ENCODE measurements around the gene SMAD4.

The SMAD4 gene

DNA sequence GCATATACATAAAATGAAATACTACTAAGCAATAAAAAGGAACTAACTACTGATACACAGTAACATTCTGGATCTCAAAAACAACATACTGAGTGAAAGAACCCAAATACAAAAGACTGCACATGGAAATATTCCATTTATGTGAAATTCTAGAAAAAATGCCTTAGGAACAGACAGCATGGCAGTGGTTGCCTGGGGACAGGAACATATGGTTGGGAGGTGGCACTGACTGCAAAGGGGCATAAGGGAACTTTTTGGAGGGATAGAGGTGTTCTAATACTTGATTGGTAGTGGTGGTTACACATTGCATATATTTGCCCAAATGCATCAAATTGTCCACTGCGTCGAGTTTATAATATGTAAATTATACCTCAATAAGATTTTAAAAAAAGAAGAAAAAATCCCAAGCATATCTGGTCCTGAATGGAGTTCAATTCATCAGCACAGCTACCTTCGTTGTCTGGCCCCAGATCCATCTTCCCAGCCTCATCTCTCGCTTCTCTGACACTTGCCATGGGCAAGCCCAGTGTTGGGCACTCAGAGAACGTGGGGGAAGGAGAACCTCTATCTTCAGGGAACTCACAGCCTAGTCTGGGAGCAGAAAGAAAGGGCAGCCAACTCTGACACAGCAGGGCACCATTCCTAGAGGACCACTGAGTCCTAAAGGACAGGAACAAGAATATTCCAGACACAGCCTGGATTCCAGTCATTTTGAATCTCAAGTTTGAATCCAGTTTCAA, 8.6 kb upstream of the SMAD4 start:
- no peak for DNase-seq (ENCODE audit: low read depth)

DNA sequence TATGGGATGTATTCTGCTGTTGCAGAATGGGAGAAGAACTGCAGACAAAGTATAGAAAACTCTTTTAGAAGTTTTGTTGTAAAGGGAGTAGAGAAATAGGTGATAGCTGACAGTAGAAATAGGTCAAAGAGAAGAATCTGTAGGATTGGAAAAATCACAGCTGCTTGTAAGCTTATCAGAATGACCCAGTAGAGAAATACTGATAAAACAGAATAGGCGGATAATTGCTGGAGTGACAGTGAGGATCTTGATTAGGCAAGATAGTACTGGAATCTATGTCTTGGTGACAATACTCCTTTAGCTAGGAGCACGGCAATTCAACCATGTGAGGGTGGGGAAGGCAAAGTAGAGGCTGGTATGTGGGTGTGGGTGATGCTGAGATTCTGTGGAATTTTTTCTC, 4.5 kb upstream of the SMAD4 start:
- DNase-seq (ENCODE audit: low read depth): no peak

DNA sequence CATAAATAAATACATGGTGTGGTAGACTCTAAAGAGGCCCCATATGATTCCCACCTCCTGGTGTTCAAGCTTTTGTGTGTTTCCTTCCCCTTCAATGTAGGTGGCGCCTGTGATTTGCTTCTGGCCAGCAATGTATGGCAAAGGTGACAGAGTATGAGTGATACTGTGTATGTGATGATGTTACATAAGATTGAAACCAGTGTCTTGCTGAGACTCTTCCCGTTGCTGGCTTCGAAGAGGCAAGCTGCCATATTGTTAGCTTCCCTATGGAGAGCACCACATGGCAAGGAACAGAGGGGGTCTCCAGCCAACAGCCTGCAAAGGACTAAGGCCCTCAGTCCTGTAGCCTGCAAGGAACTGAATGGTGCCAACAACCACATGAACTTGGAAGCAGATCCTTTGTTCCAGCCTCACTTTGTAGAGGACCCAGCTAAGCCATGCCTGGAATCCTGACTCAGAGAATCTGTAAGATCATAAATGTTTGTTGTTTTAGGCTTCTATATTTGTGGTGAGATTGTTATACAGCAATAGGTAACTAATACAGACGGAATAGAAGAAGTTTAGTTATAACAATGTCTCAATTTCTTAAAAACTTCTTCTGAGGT, 1.7 kb upstream of the SMAD4 start:
- no peak for DNase-seq (ENCODE audit: low read depth)

DNA sequence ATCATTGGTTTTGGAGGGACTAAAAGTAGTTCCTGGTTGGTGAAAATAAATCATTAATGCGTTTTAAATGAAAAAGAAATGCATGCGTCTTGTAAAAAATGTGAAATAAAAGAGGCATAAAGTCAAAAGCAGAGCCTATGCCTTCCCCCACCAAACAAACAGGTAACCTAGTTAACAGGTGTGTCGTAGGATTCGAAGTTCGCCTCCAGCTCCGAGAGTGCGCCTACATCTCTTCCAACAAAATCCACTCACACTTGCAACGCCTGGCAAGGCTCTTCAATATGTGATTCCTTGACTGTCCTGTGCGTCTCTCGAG, 677 bp upstream of the SMAD4 start:
- no peak for DNase-seq (ENCODE audit: low read depth)

DNA sequence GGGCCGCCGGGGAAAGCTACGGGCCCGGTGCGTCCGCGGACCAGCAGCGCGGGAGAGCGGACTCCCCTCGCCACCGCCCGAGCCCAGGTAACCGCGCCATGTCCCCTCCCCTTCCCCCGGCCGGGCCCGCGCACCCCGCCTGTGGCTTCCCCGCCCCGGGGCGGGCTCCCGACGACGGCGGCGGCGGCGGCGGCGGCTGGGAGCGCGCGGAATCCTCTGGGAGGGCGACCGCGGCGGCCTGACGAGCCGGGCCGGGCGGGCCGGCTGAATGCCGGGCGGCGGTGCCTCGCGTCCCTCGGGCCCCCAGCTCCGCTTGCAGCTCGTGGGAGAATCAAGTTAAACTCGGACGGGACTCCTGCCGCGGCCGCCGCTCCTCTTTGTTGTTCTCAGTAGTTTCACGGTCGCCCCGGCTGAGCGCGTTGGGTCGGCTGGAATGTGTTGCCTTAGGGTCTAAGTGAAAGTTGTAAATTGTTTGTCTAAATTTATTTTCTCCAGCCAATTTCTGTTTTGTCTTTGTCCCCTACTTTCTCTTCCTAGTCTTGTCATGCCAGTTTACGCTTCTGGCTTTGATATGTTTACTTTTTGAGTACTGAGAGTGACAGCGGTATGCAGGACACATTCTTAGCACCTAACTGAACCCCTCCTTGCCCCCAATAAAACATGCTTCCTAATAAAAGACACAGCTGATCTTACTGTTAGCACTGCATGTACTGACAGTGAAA, 685 bp downstream of the SMAD4 start:
- DNase-seq (ENCODE audit: low read depth): peak; percentile 64

DNA sequence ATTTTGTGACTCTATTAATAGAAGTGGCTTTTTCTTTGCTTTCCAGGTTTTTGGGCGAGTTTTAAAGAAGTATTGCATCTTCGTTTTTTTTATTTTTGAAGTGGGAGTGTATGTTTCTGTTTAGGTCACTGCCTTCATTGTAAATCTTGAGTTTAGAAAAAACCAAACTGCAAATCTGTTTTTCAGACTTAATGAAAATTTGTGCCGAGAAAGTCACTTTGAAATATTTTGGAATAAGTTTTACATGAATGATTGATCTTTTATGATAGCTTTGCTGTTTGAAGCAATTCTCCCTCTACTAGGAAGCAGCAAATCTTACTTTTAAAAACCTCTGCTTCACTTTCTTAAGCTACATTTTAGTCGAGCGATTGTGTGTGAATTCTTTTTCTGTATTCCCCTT, 2.2 kb downstream of the SMAD4 start:
- no peak for DNase-seq (ENCODE audit: low read depth)

DNA sequence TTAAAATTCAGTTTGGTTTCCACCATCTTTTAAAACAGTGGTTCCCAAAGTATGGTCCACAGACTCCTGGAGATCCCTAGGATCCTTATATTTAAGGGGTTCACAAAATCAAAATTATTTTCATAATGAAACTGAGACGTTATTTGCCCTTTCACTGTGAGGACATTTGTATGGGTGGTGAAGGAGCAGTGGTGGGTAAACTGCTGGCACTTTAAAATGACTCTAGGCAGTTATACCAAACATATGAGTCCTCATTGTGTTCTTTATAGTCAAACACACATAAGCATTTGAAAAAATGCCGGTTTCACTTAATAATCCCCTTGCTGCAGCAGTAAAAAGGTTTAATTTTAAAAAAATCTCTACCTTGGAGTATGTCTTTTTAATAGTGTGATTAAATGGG, 7.2 kb downstream of the SMAD4 start:
- DNase-seq (ENCODE audit: low read depth): no peak

DNA sequence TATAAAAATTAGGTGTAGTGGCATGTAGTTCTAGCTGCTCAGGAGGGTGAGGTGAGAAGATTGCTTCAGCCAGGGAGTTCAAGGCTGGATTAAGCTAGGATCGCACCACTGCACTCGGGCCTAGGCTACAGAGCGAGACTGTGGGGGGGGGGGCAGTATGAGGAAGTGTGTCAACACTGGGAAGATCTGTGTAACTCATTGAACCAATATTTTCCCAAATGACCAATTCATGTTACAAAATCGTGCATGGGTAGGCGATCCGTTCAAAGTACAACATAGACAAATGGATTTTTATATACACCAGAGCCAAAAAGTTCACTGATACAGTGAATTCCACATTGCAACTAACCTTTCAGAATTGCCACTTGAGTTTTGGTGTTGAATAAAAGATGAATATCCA, 8.1 kb downstream of the SMAD4 start:
- DNase-seq (ENCODE audit: low read depth): no peak

DNA sequence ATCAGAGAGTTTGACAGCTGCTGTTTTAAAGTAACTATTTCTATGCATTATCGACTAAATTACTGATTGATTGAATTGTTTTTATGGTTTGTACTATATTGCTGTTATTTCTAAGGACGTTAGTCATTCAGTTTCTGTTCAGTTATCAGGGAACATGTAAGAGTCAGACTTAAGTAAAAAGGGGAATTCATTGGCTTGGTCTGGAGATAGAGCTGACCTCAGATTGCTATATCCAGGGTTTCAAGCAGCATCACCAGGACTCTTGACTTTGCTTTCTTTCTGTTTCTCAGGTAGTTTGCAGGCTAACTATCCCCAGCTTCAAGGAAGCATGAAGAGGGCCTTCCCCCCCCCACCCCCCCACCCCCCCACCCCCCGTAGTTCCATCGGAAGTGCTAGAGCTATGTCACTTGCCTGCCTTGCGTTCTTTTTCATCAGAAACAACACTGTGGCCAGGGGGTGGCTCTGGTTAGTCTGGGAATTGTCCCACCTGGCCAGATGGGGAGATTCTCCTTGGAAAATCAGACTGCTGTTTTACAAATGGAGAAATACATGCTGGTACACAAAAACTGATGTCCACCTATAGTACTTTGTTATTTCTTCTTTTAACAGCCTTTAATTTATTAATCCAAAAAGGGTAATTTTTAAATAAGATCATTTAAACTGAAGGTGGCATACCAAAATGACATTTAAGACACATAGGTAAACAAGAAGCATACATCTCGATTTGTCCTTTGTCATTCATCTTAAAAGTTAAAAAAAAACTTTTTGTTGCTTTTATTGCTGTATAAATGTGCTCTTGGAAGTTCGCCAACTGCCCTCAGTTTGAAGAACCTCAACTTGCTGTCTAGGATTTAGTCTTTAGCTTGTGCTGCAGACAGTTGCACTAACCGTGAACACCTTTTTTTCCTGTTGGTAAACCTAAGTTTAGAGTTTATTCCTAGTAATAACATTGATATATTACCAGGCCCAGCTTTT, 9.4 kb downstream of the SMAD4 start:
- DNase-seq (ENCODE audit: low read depth): no peak

DNA sequence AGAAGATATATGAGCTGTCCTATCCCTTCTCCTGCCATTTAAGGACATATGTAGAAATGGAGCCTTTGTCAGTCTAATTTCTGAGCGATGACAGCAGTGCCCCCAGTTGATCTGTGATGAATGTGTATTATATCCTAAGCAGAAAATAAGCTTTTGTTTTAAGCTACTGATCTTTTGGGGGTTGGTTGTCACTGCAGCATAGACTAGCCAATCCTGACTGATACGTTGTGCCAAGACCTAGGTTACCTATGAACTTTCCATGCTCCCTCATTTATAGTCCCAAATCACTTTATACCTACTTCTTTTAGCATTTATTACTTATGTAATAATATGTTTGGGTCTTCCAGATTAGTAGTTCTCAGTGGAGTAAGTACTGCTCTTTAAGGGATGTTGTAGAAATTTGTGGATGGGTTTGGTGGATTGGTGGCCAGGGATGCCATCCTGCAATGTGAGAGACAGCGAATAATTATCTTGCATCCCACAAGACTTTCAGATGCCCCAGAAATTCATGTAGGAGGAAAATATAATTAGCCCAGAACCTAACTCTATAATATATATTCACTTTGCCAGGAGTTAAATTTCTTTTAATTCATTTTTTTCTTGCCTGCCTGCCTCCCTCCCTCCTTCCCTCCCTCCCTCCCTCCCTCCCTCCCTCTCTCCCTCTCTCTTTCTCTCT, 11.8 kb downstream of the SMAD4 start:
- DNase-seq (ENCODE audit: low read depth): no peak

DNA sequence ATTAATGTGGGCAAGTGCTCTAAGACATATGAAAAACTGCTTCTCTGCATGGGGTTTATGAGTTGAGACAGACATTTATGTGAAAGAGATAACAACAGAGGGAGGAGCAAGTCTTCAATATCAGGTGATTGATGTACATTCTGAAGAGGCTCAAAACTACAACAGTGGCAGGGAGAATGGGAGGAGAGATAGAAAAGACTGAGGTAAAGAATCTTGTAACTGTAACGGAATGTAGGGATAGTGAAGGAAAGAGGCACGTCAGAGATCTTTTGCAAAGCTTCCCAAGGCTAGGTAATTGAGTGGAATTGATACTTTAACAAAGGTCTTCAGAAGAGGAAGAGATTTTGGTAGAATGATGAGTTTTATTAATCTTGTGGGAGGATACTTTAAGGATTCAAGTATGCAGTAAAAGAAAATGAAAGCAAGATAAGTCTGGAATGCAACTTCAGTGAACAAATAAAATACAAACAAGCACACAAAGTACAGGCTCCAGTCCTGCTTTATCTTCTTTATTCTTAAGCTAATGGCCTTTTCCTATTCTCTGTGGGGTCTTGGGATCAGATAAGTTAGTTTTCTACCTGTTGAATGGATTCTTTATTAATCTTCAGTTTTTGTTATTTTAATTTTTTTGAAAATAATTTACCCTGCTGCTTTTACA, 15.0 kb downstream of the SMAD4 start:
- no peak for DNase-seq (ENCODE audit: low read depth)

DNA sequence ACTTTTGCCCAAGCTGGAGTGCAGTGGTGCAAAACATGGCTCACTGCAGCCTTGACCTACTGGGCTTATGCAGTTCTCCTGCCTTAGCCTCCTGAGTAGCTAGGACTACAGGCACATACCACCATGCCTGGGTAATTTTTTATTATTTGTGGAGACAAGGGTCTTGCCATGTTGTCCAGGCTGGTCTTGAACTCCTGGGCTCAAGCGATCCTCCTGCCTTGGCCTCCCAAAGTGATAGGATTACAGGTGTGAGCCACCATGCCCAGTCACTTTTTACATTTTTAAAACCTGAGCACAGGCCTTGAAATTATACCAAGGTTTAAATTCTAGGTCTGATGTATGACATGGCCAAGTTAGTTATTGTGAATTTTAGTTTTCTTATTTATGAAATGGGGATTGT, 18.2 kb downstream of the SMAD4 start:
- no peak for DNase-seq (ENCODE audit: low read depth)

DNA sequence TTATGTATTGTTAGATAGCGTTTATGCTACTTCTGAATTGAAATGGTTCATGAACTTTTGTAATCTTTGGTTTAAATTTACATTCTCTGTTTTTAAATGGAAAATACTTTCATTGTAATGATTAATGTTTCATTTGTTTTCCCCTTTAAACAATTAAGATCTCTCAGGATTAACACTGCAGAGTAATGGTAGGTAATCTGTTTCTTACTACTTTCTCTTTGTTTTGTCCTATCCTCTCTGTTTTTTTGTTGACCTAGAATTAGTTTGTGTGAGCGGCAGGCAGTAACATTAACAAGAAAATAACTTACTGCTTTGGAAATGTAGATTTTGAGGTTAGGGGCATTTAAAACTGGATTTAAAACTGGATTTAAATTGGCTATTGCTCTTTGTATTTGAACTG, 19.1 kb downstream of the SMAD4 start:
- DNase-seq (ENCODE audit: low read depth): no peak

DNA sequence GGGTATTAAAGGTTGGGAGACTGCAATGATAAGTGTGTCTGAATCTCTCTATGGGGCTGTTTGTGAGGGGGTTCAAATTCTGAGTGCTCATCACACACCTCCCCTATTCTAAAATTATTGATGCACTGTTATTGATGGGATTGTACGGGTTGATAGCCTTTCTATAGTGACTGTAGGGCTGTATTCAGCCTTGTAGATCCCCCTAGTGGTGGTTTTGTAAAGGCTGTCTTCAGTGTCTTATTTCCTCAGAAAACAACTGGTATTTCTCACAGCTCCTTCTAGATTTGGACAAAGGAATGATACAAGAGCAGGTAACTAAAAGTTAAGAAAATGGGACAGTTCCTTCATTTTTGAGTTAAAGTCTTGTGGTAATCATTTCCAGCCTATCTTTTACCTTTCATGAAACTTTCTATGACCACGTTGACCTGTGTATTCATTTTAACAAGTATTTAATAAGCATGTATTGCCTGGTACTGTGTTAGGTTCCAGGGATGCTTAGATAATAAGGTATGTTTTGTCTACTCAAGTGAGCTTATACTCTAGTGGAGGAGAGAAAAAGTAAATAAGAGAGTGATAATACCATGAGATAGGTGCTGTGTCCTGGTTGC, 21.2 kb downstream of the SMAD4 start:
- no peak for DNase-seq (ENCODE audit: low read depth)

DNA sequence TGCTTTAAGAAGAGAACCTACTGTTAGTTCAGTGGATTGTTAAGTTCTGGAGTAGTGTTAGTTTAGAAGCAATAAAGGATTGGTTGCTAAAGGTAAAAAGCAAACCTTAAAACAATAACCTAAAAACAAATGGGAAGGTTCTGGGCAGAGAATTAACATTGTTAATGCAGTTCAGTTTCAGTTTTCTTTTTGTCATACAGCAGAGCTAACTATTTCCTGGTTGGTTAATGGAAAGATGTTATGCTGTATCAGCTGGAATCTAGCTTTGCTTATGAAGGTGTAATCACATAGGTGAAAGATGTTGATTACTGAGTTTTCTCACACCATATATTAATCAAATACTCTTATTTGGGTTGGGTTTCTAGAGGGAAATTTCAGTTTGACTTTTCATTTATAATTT, 23.8 kb downstream of the SMAD4 start:
- DNase-seq (ENCODE audit: low read depth): no peak

DNA sequence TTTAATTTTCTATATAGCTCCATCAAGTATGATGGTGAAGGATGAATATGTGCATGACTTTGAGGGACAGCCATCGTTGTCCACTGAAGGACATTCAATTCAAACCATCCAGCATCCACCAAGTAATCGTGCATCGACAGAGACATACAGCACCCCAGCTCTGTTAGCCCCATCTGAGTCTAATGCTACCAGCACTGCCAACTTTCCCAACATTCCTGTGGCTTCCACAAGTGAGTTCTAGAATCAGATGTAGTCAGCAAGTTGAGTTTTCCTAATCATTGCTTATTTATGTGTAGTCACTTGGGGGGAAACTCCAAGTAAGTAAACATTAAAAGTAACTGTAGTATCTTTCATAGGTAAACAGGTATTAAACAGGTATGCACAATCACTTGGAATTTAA, 24.8 kb downstream of the SMAD4 start:
- DNase-seq (ENCODE audit: low read depth): no peak

DNA sequence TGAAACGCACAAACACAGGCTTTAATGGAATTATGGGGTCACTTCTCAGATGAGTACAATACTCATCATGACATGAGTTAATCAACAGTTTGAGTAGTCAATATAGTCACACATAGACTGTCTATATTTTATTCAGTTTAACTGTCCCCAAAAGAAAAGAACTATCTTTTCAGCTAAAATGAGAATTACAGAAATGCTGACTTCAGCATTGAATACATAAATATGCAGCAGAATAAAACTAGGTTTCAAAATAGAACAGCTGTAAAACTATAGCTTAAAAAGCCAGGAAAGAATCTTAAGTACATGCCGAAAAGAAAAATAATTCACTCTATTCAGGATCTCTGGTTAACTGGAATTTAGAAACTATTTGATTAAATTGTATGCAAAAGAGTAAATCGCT, 30.0 kb downstream of the SMAD4 start:
- DNase-seq (ENCODE audit: low read depth): no peak

DNA sequence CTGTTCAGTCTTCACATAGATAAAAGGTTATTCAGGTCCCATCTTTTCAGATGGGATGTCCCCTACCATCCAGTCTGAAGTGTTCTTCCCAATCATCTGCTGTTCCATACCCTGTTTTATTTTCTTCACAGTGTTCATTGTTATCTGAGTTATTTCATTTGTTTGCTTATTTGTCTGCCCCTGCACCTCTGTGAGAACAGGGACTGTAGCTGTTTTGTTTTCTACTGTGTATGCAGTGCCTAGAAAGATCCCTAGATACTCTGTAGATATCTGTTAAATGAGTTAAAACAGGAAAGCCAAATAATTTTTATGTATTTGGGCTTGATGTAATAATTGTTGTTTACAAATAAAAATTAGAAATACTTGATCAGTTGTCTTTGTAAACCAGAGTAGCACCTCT, 34.2 kb downstream of the SMAD4 start:
- no peak for DNase-seq (ENCODE audit: low read depth)

DNA sequence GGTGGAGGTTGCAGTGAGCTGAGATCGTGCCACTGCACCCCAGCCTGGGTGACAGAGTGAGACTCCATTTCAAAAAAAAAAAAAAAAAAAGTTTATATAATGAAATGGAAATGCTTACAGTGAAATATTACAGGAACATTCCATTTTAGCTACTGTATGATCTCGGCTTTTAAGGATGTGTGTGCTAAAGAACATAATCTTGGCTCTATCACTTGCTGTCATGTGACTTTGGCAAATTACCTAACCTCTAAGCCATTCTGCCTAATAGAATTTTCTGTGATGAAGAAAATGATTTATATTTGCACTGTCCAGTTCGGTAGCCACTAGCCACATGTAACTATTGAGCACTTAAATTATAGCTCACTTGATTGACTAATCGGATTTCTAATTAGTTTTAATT, 36.3 kb downstream of the SMAD4 start:
- DNase-seq (ENCODE audit: low read depth): no peak

DNA sequence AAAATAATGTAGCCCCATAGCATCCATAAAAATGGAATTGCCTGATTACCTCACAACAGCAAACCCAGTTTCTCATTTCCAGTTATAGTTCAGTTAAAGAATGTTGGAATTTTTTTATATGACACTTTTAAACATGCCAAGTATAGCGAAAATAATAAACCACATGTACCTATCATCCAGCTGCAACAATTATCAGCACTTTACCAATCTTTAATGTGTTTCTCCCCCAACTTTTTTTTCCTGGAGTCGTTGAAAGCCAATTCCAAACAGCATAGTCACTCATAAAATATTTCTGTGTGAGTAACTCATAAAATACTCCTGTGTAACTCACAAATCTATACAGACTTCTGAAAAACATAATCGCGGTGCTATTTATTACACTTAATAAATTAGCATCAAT, 38.1 kb downstream of the SMAD4 start:
- no peak for DNase-seq (ENCODE audit: low read depth)

DNA sequence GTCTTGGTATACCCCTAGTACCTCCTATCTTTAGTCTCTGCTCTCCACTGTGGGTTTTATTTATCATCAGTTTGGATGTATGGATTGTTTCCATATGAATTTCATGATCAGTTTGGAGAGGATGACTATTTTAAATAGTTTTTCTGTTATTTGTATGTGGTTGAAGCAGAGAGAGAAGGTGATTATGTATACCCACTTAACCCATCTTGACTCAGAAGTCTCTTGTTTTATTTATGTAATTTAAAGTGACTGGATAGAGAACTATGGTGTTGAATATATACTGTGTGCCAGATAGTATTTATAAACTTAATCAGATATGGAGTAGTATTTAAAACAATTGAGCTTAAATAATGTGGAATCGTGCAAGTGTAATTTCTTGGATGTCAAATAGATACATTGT, 39.9 kb downstream of the SMAD4 start:
- no peak for DNase-seq (ENCODE audit: low read depth)
